ENCODE results near the gene ZNF83.
"Not testable (repeated sequence)": the region's sequence is repeated elsewhere in the genome, so short reads cannot be mapped to it uniquely, and the experiment has no call there.

The ZNF83 gene

DNA sequence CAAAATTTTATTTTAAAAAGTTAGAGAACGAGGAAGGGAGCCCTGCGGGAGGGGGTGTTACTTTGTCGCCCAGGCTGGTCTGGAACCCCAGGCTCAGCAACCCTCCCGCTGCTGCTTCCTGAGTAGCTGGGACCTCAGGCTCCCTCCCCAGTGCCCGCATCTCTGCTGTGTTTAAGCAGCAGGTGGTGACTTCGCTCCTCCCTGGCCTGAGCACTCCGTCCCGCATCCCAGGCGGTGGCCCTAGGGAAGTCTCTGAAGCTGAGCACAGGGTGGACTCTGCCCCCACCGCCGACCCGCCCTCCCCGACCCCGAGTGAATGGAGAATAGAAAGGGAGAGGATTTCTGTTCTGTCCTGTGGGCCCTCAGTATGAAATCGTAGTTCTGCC is 37.5 kb downstream of the ZNF83 start:
- H3K4me1 ChIP-seq (ENCODE audit: control insufficient read depth, low read depth, low read length): peaks cover 7% of the 10 kb centered on the region
- peak overlapping the region; percentile 86 for H3K4me3 ChIP-seq (ENCODE audit: low read length)
- peaks cover 9% of the 10 kb centered on the region for H3K36me3 ChIP-seq (ENCODE audit: control insufficient read depth, low read depth, low read length)
- no peak overlapping the region for H3K27ac ChIP-seq (ENCODE audit: low read length)
- H3K27me3 ChIP-seq (ENCODE audit: control insufficient read depth, insufficient read depth, low read length): peaks cover 14% of the 10 kb centered on the region
- H3K9ac ChIP-seq (ENCODE audit: low read length): no peak overlapping the region
- no peaks in the 10 kb centered on the region for H3K9me3 ChIP-seq (ENCODE audit: control insufficient read depth, low read depth, low read length)

DNA sequence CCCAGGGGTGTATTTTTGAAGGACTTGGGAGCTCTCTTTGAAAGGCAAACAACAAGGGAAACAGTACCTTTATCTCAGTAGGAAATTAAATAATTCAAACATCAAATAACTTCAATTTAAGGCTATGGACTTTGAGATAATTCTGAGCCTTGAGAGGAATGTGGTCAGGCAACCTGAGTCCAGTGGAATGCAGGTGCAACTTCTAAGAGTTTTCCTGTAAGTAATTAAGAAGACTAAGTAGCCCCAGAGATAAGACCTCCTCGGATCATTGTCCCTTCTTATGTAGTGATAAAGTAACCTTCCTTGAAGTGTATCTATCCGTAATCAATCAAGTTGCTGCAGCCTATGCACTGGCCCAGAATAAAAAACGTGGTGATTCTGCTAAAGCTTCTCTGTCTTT is 38.9 kb downstream of the ZNF83 start:
- peaks cover 14% of the 10 kb centered on the region for H3K27me3 ChIP-seq (ENCODE audit: control insufficient read depth, insufficient read depth, low read length)
- no peak overlapping the region for H3K4me3 ChIP-seq (ENCODE audit: low read length)
- H3K4me1 ChIP-seq (ENCODE audit: control insufficient read depth, low read depth, low read length): peaks cover 7% of the 10 kb centered on the region
- no peak overlapping the region for H3K9ac ChIP-seq (ENCODE audit: low read length)
- no peaks in the 10 kb centered on the region for H3K9me3 ChIP-seq (ENCODE audit: control insufficient read depth, low read depth, low read length)
- H3K27ac ChIP-seq (ENCODE audit: low read length): no peak overlapping the region
- H3K36me3 ChIP-seq (ENCODE audit: control insufficient read depth, low read depth, low read length): peaks cover 9% of the 10 kb centered on the region

DNA sequence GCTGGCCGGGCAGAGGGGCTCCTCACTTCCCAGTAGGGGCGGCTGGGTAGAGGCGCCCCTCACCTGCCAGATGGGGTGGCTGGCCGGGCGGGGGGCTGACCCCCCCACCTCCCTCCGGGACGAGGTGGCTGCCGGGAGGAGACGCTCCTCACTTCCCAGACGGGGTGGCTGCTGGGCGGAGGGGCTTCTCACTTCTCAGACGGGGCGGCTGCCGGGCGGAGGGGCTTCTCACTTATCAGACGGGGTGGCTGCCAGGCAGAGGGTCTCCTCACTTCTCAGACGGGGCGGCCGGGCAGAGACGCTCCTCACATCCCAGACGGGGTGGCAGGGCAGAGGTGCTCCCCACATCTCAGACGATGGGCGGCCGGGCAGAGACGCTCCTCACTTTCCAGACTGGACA is 44.7 kb downstream of the ZNF83 start:
- not testable (repeated sequence) for H3K9ac ChIP-seq (ENCODE audit: low read length); H3K4me1 ChIP-seq (ENCODE audit: control insufficient read depth, low read depth, low read length); H3K9me3 ChIP-seq (ENCODE audit: control insufficient read depth, low read depth, low read length); H3K27ac ChIP-seq (ENCODE audit: low read length); H3K27me3 ChIP-seq (ENCODE audit: control insufficient read depth, insufficient read depth, low read length); H3K4me3 ChIP-seq (ENCODE audit: low read length); H3K36me3 ChIP-seq (ENCODE audit: control insufficient read depth, low read depth, low read length)

DNA sequence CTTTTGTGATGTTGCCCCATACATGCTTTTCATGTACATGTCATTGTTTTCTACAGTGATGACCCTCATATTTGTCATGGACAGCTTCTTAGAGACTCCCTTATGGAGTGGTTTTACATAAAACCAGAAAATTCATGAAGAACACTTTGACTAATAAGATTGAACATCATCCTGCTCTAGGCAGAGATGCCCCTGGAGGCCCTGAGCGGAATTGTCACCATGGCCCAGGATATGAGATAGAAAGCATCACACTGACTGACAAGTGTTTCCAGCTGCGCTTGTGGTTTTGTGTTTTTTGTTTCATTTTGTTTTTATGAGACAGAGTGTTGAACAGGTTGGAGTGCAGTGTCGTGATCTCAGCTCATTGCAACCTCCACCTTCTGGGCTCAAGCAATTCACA is 45.9 kb downstream of the ZNF83 start:
- H3K36me3 ChIP-seq (ENCODE audit: control insufficient read depth, low read depth, low read length): peaks cover 9% of the 10 kb centered on the region
- no peak overlapping the region for H3K4me3 ChIP-seq (ENCODE audit: low read length)
- H3K4me1 ChIP-seq (ENCODE audit: control insufficient read depth, low read depth, low read length): no peaks in the 10 kb centered on the region
- H3K27me3 ChIP-seq (ENCODE audit: control insufficient read depth, insufficient read depth, low read length): no peaks in the 10 kb centered on the region
- H3K9ac ChIP-seq (ENCODE audit: low read length): no peak overlapping the region
- no peak overlapping the region for H3K27ac ChIP-seq (ENCODE audit: low read length)
- no peaks in the 10 kb centered on the region for H3K9me3 ChIP-seq (ENCODE audit: control insufficient read depth, low read depth, low read length)

DNA sequence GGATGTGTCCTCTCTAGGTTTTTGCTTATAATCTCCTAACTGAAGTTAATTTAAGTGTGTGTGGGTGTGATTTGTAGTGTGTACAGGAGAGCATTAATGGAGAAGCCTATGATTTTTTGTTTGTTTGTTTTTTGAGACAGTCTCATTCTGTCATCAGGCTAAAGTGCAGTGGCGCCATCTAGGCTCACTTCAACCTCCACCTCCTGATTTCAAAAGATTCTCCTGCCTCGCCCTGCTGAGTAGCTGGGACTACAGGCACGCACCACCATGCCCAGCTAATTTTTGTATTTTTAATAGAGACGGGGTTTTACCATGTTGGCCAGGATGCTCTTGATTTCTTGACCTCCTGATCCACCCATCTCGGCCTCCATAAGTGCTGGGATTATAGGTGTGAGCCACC is 47.4 kb downstream of the ZNF83 start:
- H3K27me3 ChIP-seq (ENCODE audit: control insufficient read depth, insufficient read depth, low read length): no peaks in the 10 kb centered on the region
- no peak overlapping the region for H3K9ac ChIP-seq (ENCODE audit: low read length)
- H3K27ac ChIP-seq (ENCODE audit: low read length): no peak overlapping the region
- no peaks in the 10 kb centered on the region for H3K9me3 ChIP-seq (ENCODE audit: control insufficient read depth, low read depth, low read length)
- no peaks in the 10 kb centered on the region for H3K36me3 ChIP-seq (ENCODE audit: control insufficient read depth, low read depth, low read length)
- no peaks in the 10 kb centered on the region for H3K4me1 ChIP-seq (ENCODE audit: control insufficient read depth, low read depth, low read length)
- H3K4me3 ChIP-seq (ENCODE audit: low read length): no peak overlapping the region

DNA sequence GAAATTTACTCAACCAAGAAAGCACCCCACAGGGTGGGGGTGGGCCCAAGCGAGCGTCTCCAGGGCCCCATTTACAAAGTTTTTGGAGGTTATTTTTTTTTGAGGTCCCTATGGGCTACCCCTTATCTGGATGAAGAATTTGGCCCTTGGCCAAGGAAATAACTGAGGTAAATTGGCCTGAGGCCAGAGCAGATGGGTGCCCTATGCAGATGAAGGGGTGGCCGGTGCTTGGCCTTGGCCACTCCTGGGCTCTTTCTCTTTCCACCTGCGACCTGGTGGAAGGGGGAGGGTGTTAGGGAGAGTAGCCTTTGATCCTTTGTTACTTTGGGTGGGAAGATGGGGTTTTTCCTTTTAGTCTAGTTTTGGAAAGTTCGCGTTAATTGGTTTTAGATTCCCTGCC is 52.6 kb downstream of the ZNF83 start:
- Histone ChIP-seq H3K9me3 (ENCODE audit: control insufficient read depth, low read depth, low read length) (no peaks in the 10 kb centered on the region), H3K9ac (ENCODE audit: low read length) (no peak overlapping the region), H3K4me1 (ENCODE audit: control insufficient read depth, low read depth, low read length) (no peaks in the 10 kb centered on the region), H3K27me3 (ENCODE audit: control insufficient read depth, insufficient read depth, low read length) (no peaks in the 10 kb centered on the region), H3K36me3 (ENCODE audit: control insufficient read depth, low read depth, low read length) (peaks cover 23% of the 10 kb centered on the region), H3K4me3 (ENCODE audit: low read length) (no peak overlapping the region), H3K27ac (ENCODE audit: low read length) (no peak overlapping the region)

DNA sequence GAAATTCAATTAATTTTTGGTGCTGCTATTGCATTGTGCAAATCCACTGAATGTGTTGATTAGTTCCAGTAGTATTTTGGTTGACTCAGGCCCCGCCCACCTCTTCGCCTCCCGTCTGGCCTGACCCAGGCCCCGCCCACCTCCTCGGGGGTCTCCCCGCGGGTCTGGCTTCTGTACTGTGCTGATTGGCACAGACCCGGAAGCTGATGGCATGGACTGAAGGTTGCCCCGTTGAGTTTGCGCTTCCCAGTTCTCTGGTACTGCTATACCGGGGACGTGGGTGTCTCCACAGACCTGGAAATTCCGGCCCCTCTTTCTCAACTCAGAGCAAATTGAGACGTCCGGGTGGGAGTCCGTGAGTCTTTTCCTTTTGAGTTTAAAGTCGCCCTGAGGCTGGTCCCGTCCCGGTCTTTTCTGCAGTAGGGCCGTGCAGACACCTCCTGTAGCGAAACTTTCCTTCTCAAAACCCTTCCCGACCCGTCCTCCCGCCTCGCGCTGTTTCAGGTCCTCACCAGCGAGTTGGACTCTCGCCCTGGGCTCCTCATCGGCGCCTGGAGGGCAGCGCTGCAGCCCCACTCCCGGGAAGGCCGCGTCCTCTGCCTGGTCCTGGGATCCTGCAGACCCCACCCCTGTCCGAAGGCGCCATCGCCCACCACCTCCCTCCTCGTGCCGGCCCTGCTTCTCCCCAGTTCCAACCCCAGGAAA is 53.3 kb downstream of the ZNF83 start:
- Histone ChIP-seq H3K36me3 (ENCODE audit: control insufficient read depth, low read depth, low read length) (peaks cover 26% of the 10 kb centered on the region), H3K9me3 (ENCODE audit: control insufficient read depth, low read depth, low read length) (no peaks in the 10 kb centered on the region)

DNA sequence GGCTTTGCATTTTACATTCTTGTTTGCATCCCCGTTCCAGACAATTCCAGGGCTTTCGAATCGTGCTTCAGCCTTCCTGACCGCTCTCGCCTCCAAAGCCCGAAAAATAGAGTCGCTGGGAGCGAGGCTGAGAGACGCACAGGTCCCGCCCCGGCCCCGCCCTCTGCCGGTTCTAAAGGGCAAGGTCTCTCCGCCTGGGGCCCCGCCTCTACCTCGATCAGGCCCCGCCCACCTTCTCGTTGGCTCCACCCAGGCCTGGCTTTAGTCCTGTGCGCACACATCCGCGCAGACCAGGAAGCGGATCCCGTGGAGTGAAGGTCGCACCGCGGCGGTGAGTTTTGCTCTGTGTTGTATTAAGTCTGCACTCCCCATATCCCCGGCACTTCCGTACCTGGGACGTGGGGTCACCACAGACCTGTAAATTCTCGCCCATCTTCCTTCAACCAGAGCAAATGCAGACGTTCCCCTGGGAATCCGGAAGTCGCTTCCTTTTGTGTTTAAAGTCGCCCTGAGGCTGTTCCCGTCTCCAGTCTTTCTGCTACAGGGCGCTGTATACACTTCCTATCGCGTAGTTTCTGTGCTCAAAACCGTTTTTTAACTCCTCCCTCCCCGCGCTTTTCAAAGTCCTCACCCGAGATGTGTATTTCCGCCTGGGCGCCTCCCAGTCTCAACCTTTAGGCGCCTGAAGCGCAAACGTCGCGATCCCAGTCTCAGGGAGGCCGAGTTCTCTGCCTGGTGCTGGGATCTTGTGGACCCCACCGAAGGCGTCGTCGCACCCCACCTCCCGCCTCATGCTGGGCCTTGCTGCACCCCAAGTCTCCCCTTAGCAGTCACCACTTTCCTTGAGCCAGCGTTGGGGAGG is 67.9 kb downstream of the ZNF83 start, which contains the start of gene ZNF701:
Gene ZNF701 (plus strand): TSS at position 288 of the 862 bp plus-strand sequence. CDS start 3,861 bp downstream, outside the sequence.
- no peaks in the 10 kb centered on the region for H3K9me3 ChIP-seq (ENCODE audit: control insufficient read depth, low read depth, low read length)
- H3K4me1 ChIP-seq (ENCODE audit: control insufficient read depth, low read depth, low read length): peaks cover 3% of the 10 kb centered on the region
- H3K9ac ChIP-seq (ENCODE audit: low read length): peak within 1 kb of the TSS; percentile 72
- peak within 1 kb of the TSS; percentile 84 for H3K4me3 ChIP-seq (ENCODE audit: low read length)
- peaks cover 14% of the 10 kb centered on the region for H3K36me3 ChIP-seq (ENCODE audit: control insufficient read depth, low read depth, low read length)
- H3K27me3 ChIP-seq (ENCODE audit: control insufficient read depth, insufficient read depth, low read length): no peaks in the 10 kb centered on the region
- peak within 1 kb of the TSS; percentile 71 for H3K27ac ChIP-seq (ENCODE audit: low read length)

More for the DNA sequence above, 53.3 kb downstream of the ZNF83 start:
- H3K9ac ChIP-seq (ENCODE audit: low read length): no peak overlapping the region
- no peak overlapping the region for H3K27ac ChIP-seq (ENCODE audit: low read length)
- no peaks in the 10 kb centered on the region for H3K4me1 ChIP-seq (ENCODE audit: control insufficient read depth, low read depth, low read length)
- H3K27me3 ChIP-seq (ENCODE audit: control insufficient read depth, insufficient read depth, low read length): no peaks in the 10 kb centered on the region
- no peak overlapping the region for H3K4me3 ChIP-seq (ENCODE audit: low read length)

DNA sequence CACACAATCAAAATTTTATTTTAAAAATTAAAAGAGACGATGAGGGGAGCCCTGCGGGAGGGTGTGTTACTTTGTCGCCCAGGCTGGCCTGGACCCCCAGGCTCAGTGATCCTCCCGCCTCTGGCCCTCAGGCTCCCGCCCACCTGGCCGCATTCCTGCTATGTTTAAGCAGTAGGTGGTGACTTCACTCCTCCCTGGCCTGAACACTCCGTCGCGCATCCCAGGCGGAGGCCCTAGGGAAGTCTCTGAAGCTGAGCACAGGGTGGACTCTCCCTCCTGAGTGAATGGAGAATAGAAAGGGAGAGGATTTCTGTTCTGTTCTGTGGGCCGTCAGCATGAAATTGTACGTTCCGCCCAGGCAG is 68.5 kb downstream of the ZNF83 start:
- peak overlapping the region; percentile 84 for H3K4me3 ChIP-seq (ENCODE audit: low read length)
- peak overlapping the region; percentile 71 for H3K27ac ChIP-seq (ENCODE audit: low read length)
- peak overlapping the region; percentile 62 for H3K9ac ChIP-seq (ENCODE audit: low read length)

DNA sequence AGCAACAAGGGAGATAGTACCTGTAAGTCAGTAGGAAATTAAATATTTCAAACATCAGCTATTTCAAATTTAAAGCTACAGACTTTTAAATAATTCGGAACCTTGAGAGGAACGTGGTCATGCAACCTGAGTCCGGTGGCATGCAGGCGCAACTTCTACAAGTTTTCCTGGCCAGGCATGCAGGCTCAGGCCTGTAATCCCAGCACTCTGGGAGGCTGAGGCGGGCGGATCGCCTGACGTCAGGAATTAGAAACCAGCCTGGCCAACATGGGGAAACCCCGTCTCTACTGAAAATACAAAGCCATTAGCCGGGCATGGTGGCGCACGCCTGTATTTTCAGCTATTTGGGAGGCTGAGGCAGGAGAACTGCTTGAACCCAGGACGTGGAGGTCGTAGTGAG is 70.2 kb downstream of the ZNF83 start:
- Histone ChIP-seq H3K9ac (ENCODE audit: low read length) (no peak overlapping the region), H3K4me3 (ENCODE audit: low read length) (no peak overlapping the region), H3K36me3 (ENCODE audit: control insufficient read depth, low read depth, low read length) (peaks cover 4% of the 10 kb centered on the region), H3K9me3 (ENCODE audit: control insufficient read depth, low read depth, low read length) (no peaks in the 10 kb centered on the region), H3K27ac (ENCODE audit: low read length) (no peak overlapping the region), H3K4me1 (ENCODE audit: control insufficient read depth, low read depth, low read length) (peaks cover 5% of the 10 kb centered on the region), H3K27me3 (ENCODE audit: control insufficient read depth, insufficient read depth, low read length) (no peaks in the 10 kb centered on the region)

More for the DNA sequence above, 68.5 kb downstream of the ZNF83 start:
- H3K4me1 ChIP-seq (ENCODE audit: control insufficient read depth, low read depth, low read length); H3K27me3 ChIP-seq (ENCODE audit: control insufficient read depth, insufficient read depth, low read length); H3K9me3 ChIP-seq (ENCODE audit: control insufficient read depth, low read depth, low read length): not testable (repeated sequence)
- H3K36me3 ChIP-seq (ENCODE audit: control insufficient read depth, low read depth, low read length): peaks cover 11% of the 10 kb centered on the region

DNA sequence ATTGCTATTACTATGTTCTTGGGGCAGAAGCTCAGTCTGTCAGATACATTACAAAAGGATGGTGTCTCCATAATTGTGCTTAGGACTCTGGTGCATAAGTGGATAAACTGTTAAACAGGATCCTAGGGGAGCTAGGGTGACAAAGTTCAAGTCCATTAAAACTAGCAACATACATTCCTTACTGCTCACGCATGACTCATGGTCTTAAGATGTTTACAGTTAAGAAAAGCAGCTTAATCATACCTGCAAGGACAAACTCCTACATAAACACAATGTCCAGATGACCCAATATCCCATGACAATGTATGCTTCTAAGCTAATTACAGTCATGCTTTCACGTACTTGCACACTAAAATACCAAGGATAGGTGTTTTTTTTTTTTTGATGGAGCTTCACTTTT is 71.6 kb downstream of the ZNF83 start:
- no peaks in the 10 kb centered on the region for H3K9me3 ChIP-seq (ENCODE audit: control insufficient read depth, low read depth, low read length)

More for the DNA sequence above, 71.6 kb downstream of the ZNF83 start:
- Histone ChIP-seq H3K4me3 (ENCODE audit: low read length) (no peak overlapping the region), H3K36me3 (ENCODE audit: control insufficient read depth, low read depth, low read length) (no peaks in the 10 kb centered on the region), H3K9ac (ENCODE audit: low read length) (no peak overlapping the region), H3K27ac (ENCODE audit: low read length) (no peak overlapping the region), H3K27me3 (ENCODE audit: control insufficient read depth, insufficient read depth, low read length) (no peaks in the 10 kb centered on the region), H3K4me1 (ENCODE audit: control insufficient read depth, low read depth, low read length) (peaks cover 5% of the 10 kb centered on the region)
